HG03135 (cell line): ENCODE measurements around the gene PHACTR2.
"Not testable (repeated sequence)": the region's sequence is repeated elsewhere in the genome, so short reads cannot be mapped to it uniquely, and the experiment has no call there.

Source experiments
- ATAC-seq: cut with Tn5 transposase; IDR thresholded peaks from one replicate; pipeline ENCODE4 v1.9.1; 2021; ENCODE audit warnings: mild to moderate bottlenecking, moderate library complexity; ENCODE audit not compliant: unreplicated experiment

PHACTR2 gene

GRCh38 chr6:143761074-143761473 is 83.3 kb downstream of the PHACTR2 start:
- no peak for ATAC-seq

GRCh38 chr6:143762126-143762525 is 84.4 kb downstream of the PHACTR2 start:
- ATAC-seq, result no peak

- ATAC-seq, result no peak
These were observed 87.8 kb downstream of the PHACTR2 start for GRCh38 chr6:143765422-143766184.

GRCh38 chr6:143766185-143766553 is 88.4 kb downstream of the PHACTR2 start:
- ATAC-seq, result no peak

- no peak for ATAC-seq
These were observed 89.7 kb downstream of the PHACTR2 start for GRCh38 chr6:143767433-143767832.

GRCh38 chr6:143772116-143773086 is 94.6 kb downstream of the PHACTR2 start:
- ATAC-seq, result no peak

- ATAC-seq, result no peak
These were observed 95.9 kb downstream of the PHACTR2 start for GRCh38 chr6:143773506-143774150.

GRCh38 chr6:143774347-143774746 is 96.6 kb downstream of the PHACTR2 start:
- ATAC-seq, result no peak

- no peak for ATAC-seq
These were observed 97.6 kb downstream of the PHACTR2 start for GRCh38 chr6:143775336-143775735.

- ATAC-seq, result no peak
These were observed 101.2 kb downstream of the PHACTR2 start for GRCh38 chr6:143778926-143779325.

GRCh38 chr6:143782481-143782880 is 104.7 kb downstream of the PHACTR2 start:
- ATAC-seq, result no peak

GRCh38 chr6:143783077-143783476 is 105.3 kb downstream of the PHACTR2 start:
- no peak for ATAC-seq

GRCh38 chr6:143784316-143784715 is 106.6 kb downstream of the PHACTR2 start:
- no peak for ATAC-seq

GRCh38 chr6:143786371-143786770 is 108.6 kb downstream of the PHACTR2 start:
- not testable (repeated sequence) for ATAC-seq

- ATAC-seq, result no peak
These were observed 114.9 kb downstream of the PHACTR2 start for GRCh38 chr6:143792402-143793279.

GRCh38 chr6:143793280-143793619 is 115.5 kb downstream of the PHACTR2 start:
- ATAC-seq, result no peak

GRCh38 chr6:143796551-143796950 is 118.8 kb downstream of the PHACTR2 start:
- ATAC-seq, result not testable (repeated sequence)

- not testable (repeated sequence) for ATAC-seq
These were observed 120.7 kb downstream of the PHACTR2 start for GRCh38 chr6:143798487-143798886.

GRCh38 chr6:143802833-143803565 is 125.2 kb downstream of the PHACTR2 start:
- ATAC-seq, result no peak
